COR-L47 (cell line): ENCODE measurements around the gene HAGHL.
"Not testable (repeated sequence)": the region's sequence is repeated elsewhere in the genome, so short reads cannot be mapped to it uniquely, and the experiment has no call there.

Experiments used
- DNase-seq: peaks from one replicate; lab custom pipeline; 2025; lab: John Stamatoyannopoulos, UW

The HAGHL gene

GRCh38 chr16:707062-707538 lies 19.8 kb upstream of the HAGHL start:
- peak; percentile 45 for DNase-seq

- DNase-seq: no peak
Observed at GRCh38 chr16:708019-708418, 18.9 kb upstream of the HAGHL start.

GRCh38 chr16:708959-709358 lies 17.9 kb upstream of the HAGHL start:
- no peak for DNase-seq

- DNase-seq: peak; percentile 96
Observed at GRCh38 chr16:709566-710499, 17.1 kb upstream of the HAGHL start.

GRCh38 chr16:710500-711075 lies 16.3 kb upstream of the HAGHL start:
- no peak for DNase-seq

- no peak for DNase-seq
Observed at GRCh38 chr16:711084-711483, 15.8 kb upstream of the HAGHL start.

GRCh38 chr16:711548-712320 lies 15.2 kb upstream of the HAGHL start:
- DNase-seq: peak; percentile 54

GRCh38 chr16:712740-713250 lies 14.1 kb upstream of the HAGHL start:
- DNase-seq: not testable (repeated sequence)

GRCh38 chr16:714079-714478 lies 12.8 kb upstream of the HAGHL start:
- DNase-seq: no peak

- DNase-seq: peak; percentile 71
Observed at GRCh38 chr16:714558-715476, 12.1 kb upstream of the HAGHL start, which contains the start of gene METRN. Gene METRN (plus strand): TSS chr16:715118. CDS start chr16:715290, 172 bp downstream.

GRCh38 chr16:715477-716199 lies 11.3 kb upstream of the HAGHL start:
- peak; percentile 34 for DNase-seq

GRCh38 chr16:716200-716568 lies 10.7 kb upstream of the HAGHL start:
- peak; percentile 34 for DNase-seq

GRCh38 chr16:716768-717325 lies 10.1 kb upstream of the HAGHL start:
- no peak for DNase-seq

- no peak for DNase-seq
Observed at GRCh38 chr16:717450-718245, 9.3 kb upstream of the HAGHL start.

GRCh38 chr16:718389-718788 lies 8.5 kb upstream of the HAGHL start:
- no peak for DNase-seq

GRCh38 chr16:718922-719321 lies 8.0 kb upstream of the HAGHL start:
- no peak for DNase-seq

GRCh38 chr16:719815-720446 lies 7.0 kb upstream of the HAGHL start:
- peak; percentile 60 for DNase-seq

- peak; percentile 65 for DNase-seq
Observed at GRCh38 chr16:720447-720989, 6.4 kb upstream of the HAGHL start.
